K562 (cell line): ENCODE results near the gene MACF1. TPM values are rescaled to one million over a fixed set of nuclear protein-coding genes. Genes with fewer than 3 reads are reported as not detected.

Source experiments
- GATAD2A ChIP-seq: fragments of 450-650 bp; IDR thresholded peaks from 2 replicates; pipeline ENCODE4 v1.6.1; 2017
- GTF2A2 ChIP-seq: IDR thresholded peaks from 2 replicates; pipeline ENCODE4 v1.6.1; 2016; ENCODE audit warnings: mild to moderate bottlenecking, missing genetic modification characterization, missing compliant biosample characterization
- JUND ChIP-seq, 2 experiments: IDR thresholded peaks; 2 replicates in 1 of 2; 3 replicates in 1 of 2; pipeline ENCODE4 v1.6.1; 2011; ENCODE audit warnings: borderline replicate concordance in 2 of 2, low read depth in 2 of 2, low read length in 2 of 2, improper control_type of control experiment in 1 of 2, missing biosample characterization in 1 of 2, missing genetic modification characterization in 1 of 2, missing genetic modification reagents in 1 of 2
- MEF2D ChIP-seq: conservative IDR thresholded peaks from 2 replicates; pipeline ENCODE4 v1.6.1; 2016; ENCODE audit warnings: low read depth, missing genetic modification characterization, missing compliant biosample characterization
- MEIS2 ChIP-seq: fragments of 450-650 bp; IDR thresholded peaks from 2 replicates; pipeline ENCODE4 v1.6.1; 2014; ENCODE audit warnings: mild to moderate bottlenecking; ENCODE audit not compliant: partially characterized antibody
- PHF21A ChIP-seq: fragments of 450-650 bp; IDR thresholded peaks from 2 replicates; pipeline ENCODE4 v1.6.1; 2017; ENCODE audit warnings: low read depth, borderline replicate concordance
- SIRT6 ChIP-seq: IDR thresholded peaks from one replicate; pipeline ENCODE4 v1.6.1; 2012; ENCODE audit warnings: low read depth, mild to moderate bottlenecking, control low read depth, inconsistent platforms, low read length, moderate library complexity
- SOX6 ChIP-seq: fragments of 450-650 bp; IDR thresholded peaks from 2 replicates; pipeline ENCODE4 v1.6.1; 2014; ENCODE audit warnings: mild to moderate bottlenecking
- TCF3 ChIP-seq: sonication (generic); formaldehyde crosslinking; IDR thresholded peaks from 2 replicates; pipeline ENCODE4 v1.4.0; 2020; ENCODE audit warnings: mild to moderate bottlenecking, missing genetic modification reagents
- TCF7L2 ChIP-seq: fragments of 150-350 bp; IDR thresholded peaks from 2 replicates; pipeline ENCODE4 v1.6.1; 2016; ENCODE audit warnings: low read depth, mild to moderate bottlenecking, low read length, moderate library complexity
- ZFX ChIP-seq: sonication (generic); formaldehyde crosslinking; IDR thresholded peaks from 2 replicates; pipeline ENCODE4 v1.8.0; 2022; ENCODE audit warnings: mild to moderate bottlenecking, missing genetic modification reagents, moderate library complexity
- polyA plus RNA-seq, 8 experiments: library from polyadenylated mRNA; depleted of rRNA in 4 of 8; stranded (reverse) in 5 of 8; unstranded in 3 of 8; fragments of >200 nt; fragmentation: Nextera tagmentation in 2 of 8; fragmentation: Illumina TruSeq in 1 of 8; extraction: Ambion mirVana in 2 of 8; extraction: Trizol in 1 of 8; gene quantifications; 2 replicates each; pipeline versions ENCODE4 v1.2.1 to v1.2.3, GENCODE V29; 2011 to 2014; ENCODE audit warnings: inconsistent platforms in 1 of 8, missing spikeins in 1 of 8
- total RNA-seq, 7 experiments: library from RNA; depleted of rRNA in 6 of 7; stranded (reverse); fragments of >200 nt in 6 of 7; fragmentation: Illumina TruSeq in 2 of 7; extraction: Trizol in 2 of 7; gene quantifications; 2 replicates each; pipeline versions ENCODE4 v1.2.1 to v1.2.3, GENCODE V29; 2011 to 2021; ENCODE audit warnings: low replicate concordance in 1 of 7
- TF ChIP-seq, protein P1 (sequence below), 2 experiments: fragments of 450-650 bp; IDR thresholded peaks; 2 replicates each; pipeline ENCODE4 v1.6.1; 2018; ENCODE audit warnings: mild to moderate bottlenecking in 2 of 2, low read depth in 1 of 2; ENCODE audit not compliant: partially characterized antibody in 2 of 2
- TF ChIP-seq, protein P2 (sequence below): fragments of 450-650 bp; IDR thresholded peaks from 2 replicates; pipeline ENCODE4 v1.6.1; 2016

Gene MACF1
- total and polyA plus RNA-seq, 9 of the 15 experiments (the other 6 are each of a cell fraction or from before 2014, with no cell fraction given): 13.2 to 232 (median 112) TPM

DNA sequence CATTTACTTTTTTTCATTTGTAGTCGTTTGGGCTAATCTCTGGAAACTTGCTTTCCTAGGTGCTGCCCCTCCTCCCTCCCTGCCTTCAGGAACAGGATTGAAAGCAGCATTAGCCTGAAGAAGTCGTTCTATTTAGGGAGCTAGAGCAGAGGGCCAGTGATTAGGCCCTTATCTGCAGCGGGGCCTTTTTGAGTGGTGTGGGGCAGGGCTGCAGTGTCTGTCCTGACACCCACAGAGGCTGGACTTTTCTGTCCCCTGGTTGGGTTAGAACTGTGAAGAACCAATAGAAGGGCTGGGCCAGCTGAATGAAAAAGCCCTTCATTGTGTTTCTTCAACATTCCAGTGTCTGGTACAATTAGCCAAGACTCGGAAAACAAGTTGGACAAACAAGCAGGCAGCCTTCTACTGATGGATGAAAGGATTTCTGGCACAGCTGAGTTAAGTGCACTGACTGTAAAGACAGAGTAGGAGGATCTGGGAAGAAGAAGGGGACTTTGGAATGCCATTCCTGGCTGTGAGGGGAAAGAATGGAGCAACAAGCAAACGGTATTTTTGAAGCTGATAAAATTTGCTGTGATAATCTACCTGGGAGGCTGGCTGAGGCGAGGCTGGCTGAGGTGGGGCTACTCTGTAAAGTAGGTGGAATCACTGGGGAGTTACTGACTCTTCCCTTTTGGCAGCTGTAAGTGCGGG lies 9.7 kb downstream of the MACF1 start (continued):
- TF ChIP-seq SIRT6 (no peak), SOX6 (0 out of 2 replicates have a peak, but pooled peaks have one; percentile 54), JUND (IDR thresholded peaks at IDR 0.05; ENCODE audit: borderline replicate concordance, low read depth, low read length) (peak; percentile 33; the same call in 1 of the 2 replicates), JUND (tag; IDR thresholded peaks at IDR 0.05; ENCODE audit: borderline replicate concordance, low read depth, low read length) (peak; percentile 39; the same call in 1 of the 3 replicates), GTF2A2 (tag) (no peak), ZFX (CRISPR knock-in tag) (peak; percentile 65), MEIS2 (peak; percentile 20), MEF2D (peak; percentile 90), TCF3 (peak; percentile 80), TCF7L2 (no peak), PHF21A (peak; percentile 51; the same call in 1 of the 2 replicates), GATAD2A (peak; percentile 49; the same call in 1 of the 2 replicates)
- TF ChIP-seq, protein P1, sequence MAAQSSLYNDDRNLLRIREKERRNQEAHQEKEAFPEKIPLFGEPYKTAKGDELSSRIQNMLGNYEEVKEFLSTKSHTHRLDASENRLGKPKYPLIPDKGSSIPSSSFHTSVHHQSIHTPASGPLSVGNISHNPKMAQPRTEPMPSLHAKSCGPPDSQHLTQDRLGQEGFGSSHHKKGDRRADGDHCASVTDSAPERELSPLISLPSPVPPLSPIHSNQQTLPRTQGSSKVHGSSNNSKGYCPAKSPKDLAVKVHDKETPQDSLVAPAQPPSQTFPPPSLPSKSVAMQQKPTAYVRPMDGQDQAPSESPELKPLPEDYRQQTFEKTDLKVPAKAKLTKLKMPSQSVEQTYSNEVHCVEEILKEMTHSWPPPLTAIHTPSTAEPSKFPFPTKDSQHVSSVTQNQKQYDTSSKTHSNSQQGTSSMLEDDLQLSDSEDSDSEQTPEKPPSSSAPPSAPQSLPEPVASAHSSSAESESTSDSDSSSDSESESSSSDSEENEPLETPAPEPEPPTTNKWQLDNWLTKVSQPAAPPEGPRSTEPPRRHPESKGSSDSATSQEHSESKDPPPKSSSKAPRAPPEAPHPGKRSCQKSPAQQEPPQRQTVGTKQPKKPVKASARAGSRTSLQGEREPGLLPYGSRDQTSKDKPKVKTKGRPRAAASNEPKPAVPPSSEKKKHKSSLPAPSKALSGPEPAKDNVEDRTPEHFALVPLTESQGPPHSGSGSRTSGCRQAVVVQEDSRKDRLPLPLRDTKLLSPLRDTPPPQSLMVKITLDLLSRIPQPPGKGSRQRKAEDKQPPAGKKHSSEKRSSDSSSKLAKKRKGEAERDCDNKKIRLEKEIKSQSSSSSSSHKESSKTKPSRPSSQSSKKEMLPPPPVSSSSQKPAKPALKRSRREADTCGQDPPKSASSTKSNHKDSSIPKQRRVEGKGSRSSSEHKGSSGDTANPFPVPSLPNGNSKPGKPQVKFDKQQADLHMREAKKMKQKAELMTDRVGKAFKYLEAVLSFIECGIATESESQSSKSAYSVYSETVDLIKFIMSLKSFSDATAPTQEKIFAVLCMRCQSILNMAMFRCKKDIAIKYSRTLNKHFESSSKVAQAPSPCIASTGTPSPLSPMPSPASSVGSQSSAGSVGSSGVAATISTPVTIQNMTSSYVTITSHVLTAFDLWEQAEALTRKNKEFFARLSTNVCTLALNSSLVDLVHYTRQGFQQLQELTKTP (IDR thresholded peaks at IDR 0.05; ENCODE audit: low read depth in 1 of 2, partially characterized antibody in 2 of 2): no peak
- TF ChIP-seq, protein P2, sequence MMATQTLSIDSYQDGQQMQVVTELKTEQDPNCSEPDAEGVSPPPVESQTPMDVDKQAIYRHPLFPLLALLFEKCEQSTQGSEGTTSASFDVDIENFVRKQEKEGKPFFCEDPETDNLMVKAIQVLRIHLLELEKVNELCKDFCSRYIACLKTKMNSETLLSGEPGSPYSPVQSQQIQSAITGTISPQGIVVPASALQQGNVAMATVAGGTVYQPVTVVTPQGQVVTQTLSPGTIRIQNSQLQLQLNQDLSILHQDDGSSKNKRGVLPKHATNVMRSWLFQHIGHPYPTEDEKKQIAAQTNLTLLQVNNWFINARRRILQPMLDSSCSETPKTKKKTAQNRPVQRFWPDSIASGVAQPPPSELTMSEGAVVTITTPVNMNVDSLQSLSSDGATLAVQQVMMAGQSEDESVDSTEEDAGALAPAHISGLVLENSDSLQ: 0 out of 2 replicates have a peak, but pooled peaks have one; percentile 14
